ENCODE results near the gene C20orf141. TPM values are rescaled to one million over a fixed set of nuclear protein-coding genes. Genes with fewer than 3 reads are reported as not detected.
A peak's percentile ranks its signal among the peaks of the same experiment; 100 is the strongest.

The C20orf141 gene
- total RNA-seq, 1 donor from 2014 or later: not detected

DNA sequence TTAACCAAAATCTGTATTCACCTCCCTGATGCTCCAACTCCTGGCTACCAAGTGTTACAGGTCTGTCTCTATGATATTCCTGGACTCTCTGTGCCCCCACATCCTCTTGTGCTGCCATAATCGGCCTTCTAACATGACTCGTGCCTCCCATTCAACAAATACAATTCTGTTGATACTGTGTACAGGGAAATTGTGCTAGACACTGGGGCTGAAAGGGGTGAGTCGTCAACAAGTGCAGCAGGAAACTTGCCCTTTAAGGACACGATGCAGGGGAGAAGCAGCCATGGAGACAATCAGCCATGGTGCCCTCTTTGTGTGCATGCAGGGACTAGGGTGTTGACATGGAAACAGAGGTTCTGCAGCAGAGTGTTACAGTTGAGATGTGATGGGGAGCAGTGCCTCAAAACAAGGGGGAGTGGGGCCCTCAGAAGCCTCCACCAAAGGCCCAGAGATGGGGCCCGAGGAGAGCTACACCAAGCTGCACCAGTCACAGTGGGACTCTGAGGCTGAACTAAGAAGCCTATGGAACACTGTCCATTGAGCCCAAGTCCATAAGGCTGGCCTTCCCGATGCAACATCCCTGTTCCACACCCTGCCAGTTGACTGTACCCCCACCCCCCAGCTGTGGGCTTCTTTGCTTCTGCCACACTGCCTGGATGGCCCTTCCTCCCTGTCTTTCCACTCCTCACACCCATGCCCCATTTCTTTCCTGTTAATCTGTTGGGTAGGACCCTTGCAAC, 22.6 kb downstream of the C20orf141 start:
- TF ChIP-seq, protein P1, sequence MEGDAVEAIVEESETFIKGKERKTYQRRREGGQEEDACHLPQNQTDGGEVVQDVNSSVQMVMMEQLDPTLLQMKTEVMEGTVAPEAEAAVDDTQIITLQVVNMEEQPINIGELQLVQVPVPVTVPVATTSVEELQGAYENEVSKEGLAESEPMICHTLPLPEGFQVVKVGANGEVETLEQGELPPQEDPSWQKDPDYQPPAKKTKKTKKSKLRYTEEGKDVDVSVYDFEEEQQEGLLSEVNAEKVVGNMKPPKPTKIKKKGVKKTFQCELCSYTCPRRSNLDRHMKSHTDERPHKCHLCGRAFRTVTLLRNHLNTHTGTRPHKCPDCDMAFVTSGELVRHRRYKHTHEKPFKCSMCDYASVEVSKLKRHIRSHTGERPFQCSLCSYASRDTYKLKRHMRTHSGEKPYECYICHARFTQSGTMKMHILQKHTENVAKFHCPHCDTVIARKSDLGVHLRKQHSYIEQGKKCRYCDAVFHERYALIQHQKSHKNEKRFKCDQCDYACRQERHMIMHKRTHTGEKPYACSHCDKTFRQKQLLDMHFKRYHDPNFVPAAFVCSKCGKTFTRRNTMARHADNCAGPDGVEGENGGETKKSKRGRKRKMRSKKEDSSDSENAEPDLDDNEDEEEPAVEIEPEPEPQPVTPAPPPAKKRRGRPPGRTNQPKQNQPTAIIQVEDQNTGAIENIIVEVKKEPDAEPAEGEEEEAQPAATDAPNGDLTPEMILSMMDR (conservative IDR thresholded peaks at IDR 0.05): no peak
- H3K27ac Mint-ChIP-seq: no peak overlapping the region

DNA sequence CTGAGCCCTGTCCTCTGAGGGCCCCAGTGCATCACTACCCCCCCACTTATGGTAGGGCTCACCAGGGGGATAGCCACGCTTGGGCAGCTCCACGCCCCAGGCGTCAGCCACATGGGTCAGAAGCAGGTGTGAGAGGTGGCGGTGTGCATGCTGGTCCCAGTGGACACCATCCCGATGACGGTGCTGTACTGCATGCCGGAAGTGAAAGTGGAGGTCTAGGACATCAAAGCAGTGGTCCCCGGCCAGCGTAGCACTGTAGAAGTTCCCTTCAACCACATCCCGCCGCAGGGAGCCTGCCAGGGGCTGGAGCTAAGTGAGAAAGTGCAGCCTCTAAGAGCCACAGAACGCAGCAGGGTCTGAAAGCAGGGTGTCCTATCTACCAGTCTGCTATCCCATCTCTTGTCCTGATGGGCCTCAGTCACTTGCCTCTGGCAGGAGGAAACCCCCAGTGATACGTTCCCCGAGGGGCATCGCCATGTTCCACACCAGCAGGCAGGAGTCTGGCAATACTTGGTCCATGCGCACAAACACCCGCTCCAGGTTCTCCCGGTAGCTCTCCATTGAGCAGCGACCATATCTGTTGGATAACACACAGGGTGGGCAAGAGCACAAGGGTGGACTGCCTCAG, 23.5 kb downstream of the C20orf141 start:
- Mint-ChIP-seq H3K27ac (no peak overlapping the region), H3K36me3 (peaks cover 15% of the 10 kb centered on the region), H3K9me3 (no peaks in the 10 kb centered on the region), H3K4me1 (ENCODE audit: unreplicated experiment) (peaks cover 11% of the 10 kb centered on the region), H3K4me3 (peak overlapping the region; percentile 69), H3K27me3 (no peaks in the 10 kb centered on the region)
- no peak for DNase-seq (ENCODE audit: extremely low spot score, unreplicated experiment)
- TF ChIP-seq, protein P1 (conservative IDR thresholded peaks at IDR 0.05): no peak

More for the DNA sequence above, 22.6 kb downstream of the C20orf141 start:
- H3K27me3 Mint-ChIP-seq: no peaks in the 10 kb centered on the region
- no peaks in the 10 kb centered on the region for H3K9me3 Mint-ChIP-seq
- H3K4me3 Mint-ChIP-seq: peak overlapping the region; percentile 46
- no peak for DNase-seq (ENCODE audit: extremely low spot score, unreplicated experiment)
- peaks cover 11% of the 10 kb centered on the region for H3K4me1 Mint-ChIP-seq (ENCODE audit: unreplicated experiment)
- peaks cover 15% of the 10 kb centered on the region for H3K36me3 Mint-ChIP-seq

- H3K4me3 Mint-ChIP-seq: peak overlapping the region; percentile 91
- no peaks in the 10 kb centered on the region for H3K27me3 Mint-ChIP-seq
- H3K9me3 Mint-ChIP-seq: no peaks in the 10 kb centered on the region
- peaks cover 11% of the 10 kb centered on the region for H3K4me1 Mint-ChIP-seq (ENCODE audit: unreplicated experiment)
- peaks cover 15% of the 10 kb centered on the region for H3K36me3 Mint-ChIP-seq
- H3K27ac Mint-ChIP-seq: peak overlapping the region; percentile 78
- TF ChIP-seq, protein P1 (conservative IDR thresholded peaks at IDR 0.05): no peak
- no peak for DNase-seq (ENCODE audit: extremely low spot score, unreplicated experiment)
These were observed 24.3 kb downstream of the C20orf141 start for GRCh38 chr20:2838847-2839671.

GRCh38 chr20:2839732-2840137, 24.9 kb downstream of the C20orf141 start:
- Mint-ChIP-seq H3K27ac (peak overlapping the region; percentile 78), H3K4me1 (ENCODE audit: unreplicated experiment) (peaks cover 11% of the 10 kb centered on the region), H3K9me3 (no peaks in the 10 kb centered on the region), H3K4me3 (peak overlapping the region; percentile 91), H3K36me3 (peaks cover 15% of the 10 kb centered on the region), H3K27me3 (no peaks in the 10 kb centered on the region)
- DNase-seq (ENCODE audit: extremely low spot score, unreplicated experiment): no peak
- TF ChIP-seq, protein P1 (conservative IDR thresholded peaks at IDR 0.05): no peak

DNA sequence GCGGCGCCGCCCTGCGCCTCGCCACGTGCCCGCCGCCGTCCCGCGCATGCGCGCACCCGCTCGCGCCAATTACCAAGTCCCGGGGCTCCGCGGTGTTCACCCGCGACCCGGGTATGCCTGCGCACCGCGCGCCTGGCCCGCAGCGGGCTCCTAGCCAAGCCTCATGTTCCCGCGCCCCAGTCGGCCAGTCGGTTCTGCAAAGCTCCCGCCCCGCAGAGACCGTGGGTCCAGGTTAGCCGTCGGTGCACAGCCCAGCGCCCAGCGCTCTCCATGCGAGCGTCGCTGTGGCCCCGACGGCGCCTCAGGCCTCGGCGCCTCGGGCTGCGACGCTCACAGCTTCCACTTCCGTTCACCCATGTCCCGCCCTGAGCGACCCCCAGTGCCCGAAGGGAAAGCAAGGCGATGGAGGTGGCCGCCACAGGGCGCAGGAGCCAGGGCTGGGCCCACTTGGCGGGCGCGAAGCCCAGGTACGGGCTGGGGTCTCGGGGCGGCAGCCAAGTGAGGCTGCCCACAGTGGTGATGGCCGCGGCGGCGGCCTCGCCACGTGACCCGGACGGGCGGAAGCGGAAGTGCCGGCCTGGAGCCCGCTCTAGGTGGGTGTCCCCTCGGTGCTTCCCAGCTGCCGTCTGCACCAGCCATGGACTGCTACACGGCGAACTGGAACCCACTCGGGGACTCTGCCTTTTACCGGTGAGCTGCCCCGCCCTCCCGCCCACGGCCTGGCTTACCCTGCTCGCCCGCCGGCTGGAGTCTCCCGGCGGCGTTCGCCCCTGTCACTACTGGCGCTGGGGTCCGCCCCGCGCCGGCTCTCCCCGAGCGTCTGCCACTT, 25.6 kb downstream of the C20orf141 start, which contains the start of the genes PCED1A and VPS16:
Gene PCED1A, minus strand, starts transcription at position 518 of the 829 bp plus-strand sequence. CDS start 743 bp downstream, outside the sequence.
Gene VPS16, plus strand, starts transcription at position 608 of the 829 bp plus-strand sequence. Its CDS starts 30 bp downstream, at position 638.
- H3K9me3 Mint-ChIP-seq: no peaks in the 10 kb centered on the region
- peaks cover 15% of the 10 kb centered on the region for H3K36me3 Mint-ChIP-seq
- H3K4me1 Mint-ChIP-seq (ENCODE audit: unreplicated experiment): peaks cover 11% of the 10 kb centered on the region
- peak within 1 kb of the TSS; percentile 91 for H3K4me3 Mint-ChIP-seq
- peak within 1 kb of the TSS; percentile 78 for H3K27ac Mint-ChIP-seq
- TF ChIP-seq, protein P1 (conservative IDR thresholded peaks at IDR 0.05): no peak
- no peaks in the 10 kb centered on the region for H3K27me3 Mint-ChIP-seq
- peak; percentile 92 for DNase-seq (ENCODE audit: extremely low spot score, unreplicated experiment)
